Stimulated activated naive CD4-positive, alpha-beta T cell (primary cell): ENCODE results near the gene SLC12A8.

Experiments used
- DNase-seq, 6 experiments: peaks; one replicate each; lab custom pipeline; 2025; lab: John Stamatoyannopoulos, UW

The SLC12A8 gene

DNA sequence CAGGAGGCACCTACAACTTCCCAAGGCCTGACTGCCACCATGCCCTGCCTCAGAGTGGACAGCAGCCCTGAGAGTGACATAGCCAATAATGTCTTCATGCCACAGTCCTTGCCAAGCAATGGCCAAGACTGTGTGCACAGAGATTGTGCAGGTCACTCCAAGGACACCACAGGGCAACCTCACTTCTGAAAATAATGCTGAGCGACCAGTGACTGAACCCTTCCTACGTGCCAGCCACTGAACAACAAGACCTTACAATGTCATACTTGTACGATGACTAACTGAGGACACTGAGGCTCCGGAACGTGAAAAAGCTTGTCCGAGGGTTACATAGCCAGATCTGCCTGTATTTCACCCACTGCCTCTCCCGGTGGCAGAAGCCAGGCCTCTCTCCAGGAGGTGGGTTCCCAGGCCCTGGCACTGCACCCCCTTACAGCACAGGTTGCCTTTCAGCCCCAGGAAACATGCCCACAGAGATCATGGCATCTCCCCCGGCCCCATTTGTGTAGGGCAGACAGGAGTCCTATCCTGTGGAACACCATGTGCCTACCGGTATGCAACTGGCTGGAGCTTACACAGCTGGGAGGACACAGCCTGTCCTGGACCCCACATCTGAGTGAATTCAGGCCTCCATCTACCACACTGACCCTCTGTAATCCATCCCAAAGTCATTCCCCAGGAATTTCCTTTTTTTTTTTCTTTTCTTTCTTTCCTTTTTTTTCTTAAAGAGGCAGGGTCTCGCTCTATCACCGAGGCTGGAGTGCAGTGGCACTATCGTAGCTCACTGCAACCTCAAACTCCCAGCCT is 72.3 kb downstream of the SLC12A8 start:
- no peak for DNase-seq

DNA sequence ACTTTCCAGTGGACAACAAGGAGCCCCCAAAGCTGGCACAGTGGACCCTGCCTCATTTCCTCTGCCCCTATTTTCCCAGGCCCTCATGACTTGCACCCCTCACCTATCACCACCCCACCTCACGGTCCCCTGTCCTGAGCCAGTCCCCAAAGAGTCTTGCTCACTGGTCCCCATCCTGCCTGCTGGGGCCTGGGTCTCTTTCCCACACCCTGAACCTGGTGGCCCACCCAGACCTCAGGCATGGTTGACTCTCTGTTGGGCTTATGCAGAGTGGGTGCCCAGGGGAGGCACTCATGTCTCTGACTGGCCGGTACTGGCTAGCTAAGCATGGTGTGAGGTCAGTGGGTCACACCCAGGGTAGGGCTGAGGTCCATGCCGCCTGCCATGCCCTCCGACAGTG is 73.2 kb downstream of the SLC12A8 start:
- DNase-seq: no peak

DNA sequence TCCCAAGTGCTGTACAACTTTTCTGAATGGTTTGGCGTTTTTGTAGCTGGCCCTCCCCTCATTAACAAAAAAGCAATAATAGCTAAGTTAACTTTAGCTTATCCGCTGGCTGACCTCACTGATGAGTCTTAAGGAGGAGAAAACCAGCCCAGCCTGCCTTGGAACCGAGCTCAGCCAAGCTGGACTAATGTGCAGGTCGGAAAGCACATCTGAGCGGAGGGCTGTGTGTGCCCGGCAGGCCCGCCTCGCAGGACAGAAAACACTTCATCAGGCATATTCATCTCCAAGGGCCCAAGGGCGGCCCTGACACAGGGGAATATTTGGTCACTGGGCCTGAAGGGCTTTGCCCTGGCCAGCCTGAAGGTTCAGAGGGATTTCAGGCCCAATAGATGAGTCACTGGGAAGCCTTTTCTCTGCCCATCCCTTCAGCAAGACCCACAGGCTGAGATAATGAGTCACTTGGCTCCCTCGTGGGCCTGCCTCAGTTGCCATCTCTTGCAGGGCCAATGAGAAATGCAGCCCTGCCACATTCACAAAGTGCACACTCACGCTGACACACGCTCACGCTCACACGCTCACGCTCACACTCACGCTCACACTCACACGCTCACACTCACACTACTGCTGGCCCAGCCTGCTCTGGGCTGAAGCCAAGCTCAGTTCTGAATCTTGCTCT is 75.1 kb downstream of the SLC12A8 start:
- no peak for DNase-seq

DNA sequence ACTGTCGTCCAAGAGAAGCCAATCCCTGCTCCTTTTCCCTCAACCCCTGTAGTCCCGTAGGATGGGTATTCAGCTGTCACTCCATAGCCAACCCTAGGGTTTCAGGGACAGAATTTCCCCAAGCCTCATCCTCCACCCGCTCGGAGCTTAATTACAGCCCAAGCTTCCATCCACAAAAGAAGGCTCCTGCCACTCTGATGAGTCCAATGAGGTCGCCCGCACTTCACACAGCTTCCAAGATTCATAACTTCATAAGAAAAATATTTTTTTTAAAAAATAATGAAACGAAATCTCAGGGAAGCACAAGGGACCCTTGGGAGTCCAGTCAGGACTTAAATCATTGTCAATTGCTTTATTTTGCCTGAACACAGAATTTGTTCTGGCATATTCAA is 75.6 kb downstream of the SLC12A8 start:
- DNase-seq: no peak

DNA sequence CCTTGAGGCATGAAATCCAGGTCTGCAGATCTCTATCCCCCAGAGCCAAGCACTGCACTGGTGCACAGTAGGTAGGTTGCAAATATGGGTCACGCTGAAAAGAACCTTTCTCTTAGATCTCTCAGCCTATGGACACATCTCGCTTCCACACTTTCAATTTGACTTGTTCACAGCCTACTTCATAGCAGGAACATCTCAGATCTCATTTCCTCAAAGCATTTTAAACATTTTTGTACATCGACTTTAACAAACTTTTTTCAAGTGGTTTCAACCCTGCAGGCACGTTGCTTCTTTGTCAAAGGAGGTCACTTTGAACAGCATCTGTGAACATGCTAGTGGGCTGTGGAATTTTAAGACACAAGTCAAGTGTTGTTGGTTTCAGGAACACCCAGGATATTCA is 76.0 kb downstream of the SLC12A8 start:
- peak in 2 of 6 experiments; percentile 13 to 26 for DNase-seq

DNA sequence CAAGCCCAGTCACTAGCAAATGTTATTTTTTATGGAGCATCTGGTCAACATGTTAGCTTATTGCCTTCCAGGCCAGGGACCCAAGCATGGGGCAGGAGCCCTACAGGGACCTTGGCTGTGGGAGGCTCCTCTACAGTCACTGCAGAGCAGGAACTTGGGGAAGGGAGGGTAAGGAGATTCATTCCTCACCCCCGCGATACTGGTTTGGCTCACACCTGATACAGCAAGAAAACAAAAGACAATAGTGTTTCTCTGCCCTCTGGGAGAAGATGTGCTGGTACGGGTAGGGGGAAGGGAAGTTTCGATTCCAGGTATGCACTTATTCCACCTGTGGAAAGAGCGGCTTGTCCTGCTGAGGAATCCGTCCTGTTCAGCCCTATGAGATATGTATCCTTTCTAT is 77.6 kb downstream of the SLC12A8 start:
- DNase-seq: no peak

DNA sequence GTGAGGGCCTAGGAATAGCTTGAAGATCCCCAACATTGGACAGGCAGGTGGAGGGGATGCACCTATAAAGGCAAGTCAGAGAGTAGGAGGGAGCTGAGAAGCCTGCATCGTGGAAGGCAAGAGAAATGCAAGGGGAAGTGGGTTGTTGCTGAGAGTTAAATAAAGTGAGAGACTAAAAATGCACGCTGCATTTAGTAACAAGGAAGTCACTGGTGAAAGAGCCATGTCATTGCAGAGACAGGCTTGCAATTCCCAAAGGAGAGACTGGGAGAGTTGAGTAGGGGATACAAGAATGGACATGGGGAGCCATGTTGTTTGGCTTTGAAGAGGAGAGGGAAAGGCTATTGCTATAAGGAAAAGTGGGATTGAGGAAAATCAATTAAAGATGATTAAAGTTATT is 79.7 kb downstream of the SLC12A8 start:
- DNase-seq: peak in 1 of 6 experiments; percentile 6

DNA sequence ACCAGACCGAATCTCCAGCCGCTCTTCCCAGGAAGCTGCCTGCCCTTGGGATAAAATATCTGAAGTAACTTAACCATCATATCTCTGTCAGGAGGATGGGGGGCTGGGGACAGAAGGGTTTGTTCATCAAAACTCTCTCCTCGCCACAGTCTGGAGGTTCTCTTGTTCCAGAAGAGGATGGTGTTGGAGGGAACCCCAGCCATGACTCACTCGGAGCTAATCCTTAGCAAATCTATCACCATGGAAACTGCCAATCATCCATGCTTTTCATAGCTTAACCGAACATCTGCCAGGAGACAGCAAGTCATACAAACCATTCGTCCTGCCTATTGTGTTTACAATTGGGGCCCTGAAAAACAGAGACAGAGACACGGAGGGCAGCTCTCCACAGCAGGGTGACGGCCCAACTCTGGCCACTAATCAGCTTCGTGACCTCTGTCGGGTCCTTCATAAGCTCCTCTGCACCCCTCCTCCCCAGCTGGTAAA is 83.0 kb downstream of the SLC12A8 start:
- DNase-seq: no peak

DNA sequence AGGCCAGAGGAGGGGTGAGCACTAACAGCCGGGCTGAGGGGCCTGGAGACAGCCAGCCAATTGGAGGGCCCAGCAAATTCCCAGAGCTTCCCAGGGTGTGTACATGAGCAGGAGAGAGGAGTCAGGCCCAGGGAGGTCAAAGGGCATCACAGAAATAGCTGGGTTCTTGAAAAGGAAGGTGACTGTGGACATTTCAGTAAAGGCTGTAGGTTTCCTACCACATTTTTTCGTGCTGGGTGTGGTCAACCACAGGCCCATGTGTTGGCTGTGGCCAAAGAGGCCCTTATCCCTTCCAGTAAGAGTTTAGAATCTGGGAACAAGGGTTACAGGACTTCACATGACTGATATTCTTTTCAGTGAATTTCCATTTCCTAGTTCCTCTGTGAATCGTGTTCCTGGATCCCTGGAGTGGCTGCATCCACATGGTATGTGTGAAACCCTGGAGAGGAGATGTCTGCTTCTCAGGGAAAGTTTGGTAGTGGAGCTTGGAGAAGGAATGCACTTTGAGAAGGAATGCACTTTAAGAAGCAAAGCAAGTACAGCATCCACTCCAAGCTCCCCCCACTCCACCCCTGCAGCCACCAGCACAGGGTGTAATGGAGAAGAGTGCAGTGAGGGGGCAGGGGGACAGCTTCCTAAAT is 83.6 kb downstream of the SLC12A8 start:
- DNase-seq: no peak

DNA sequence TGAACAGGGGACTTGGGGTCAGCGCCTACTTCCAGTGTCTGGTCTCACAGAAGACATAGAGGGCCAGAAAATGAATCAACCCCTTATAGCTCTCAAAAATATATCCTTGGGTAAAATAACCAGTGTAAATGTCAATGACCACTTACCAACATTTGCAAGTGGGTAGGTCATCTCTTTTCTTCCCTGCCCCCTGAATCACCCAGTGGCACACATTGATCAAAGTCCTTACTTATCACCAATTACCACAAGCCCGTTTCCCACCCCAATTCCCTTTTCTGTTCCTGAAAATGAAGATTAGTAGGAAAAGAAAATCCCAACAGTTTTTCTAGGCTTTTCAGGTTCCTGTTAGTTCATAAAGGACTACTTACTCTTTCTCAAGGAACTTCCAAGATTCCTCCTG is 86.2 kb downstream of the SLC12A8 start:
- no peak for DNase-seq

DNA sequence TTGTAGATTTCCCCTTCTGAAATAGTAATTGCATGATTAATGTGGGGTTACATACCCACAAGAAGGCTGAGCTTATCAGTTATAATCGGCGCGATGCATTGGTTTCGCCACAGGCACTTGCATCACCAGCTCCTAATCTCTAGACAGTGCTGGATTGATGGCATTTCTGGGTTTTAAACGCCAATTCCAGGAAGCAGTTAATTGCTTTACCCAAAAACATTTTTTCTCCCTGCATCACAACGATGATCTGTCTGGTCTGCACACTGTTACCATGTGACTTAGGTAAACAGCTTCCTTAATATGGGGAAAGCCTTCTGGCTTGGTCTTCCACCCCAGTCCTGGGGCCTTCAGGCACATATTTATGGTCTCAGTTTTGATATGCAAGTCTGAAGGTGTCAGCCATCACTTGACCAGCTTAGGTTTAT is 86.7 kb downstream of the SLC12A8 start:
- no peak for DNase-seq

DNA sequence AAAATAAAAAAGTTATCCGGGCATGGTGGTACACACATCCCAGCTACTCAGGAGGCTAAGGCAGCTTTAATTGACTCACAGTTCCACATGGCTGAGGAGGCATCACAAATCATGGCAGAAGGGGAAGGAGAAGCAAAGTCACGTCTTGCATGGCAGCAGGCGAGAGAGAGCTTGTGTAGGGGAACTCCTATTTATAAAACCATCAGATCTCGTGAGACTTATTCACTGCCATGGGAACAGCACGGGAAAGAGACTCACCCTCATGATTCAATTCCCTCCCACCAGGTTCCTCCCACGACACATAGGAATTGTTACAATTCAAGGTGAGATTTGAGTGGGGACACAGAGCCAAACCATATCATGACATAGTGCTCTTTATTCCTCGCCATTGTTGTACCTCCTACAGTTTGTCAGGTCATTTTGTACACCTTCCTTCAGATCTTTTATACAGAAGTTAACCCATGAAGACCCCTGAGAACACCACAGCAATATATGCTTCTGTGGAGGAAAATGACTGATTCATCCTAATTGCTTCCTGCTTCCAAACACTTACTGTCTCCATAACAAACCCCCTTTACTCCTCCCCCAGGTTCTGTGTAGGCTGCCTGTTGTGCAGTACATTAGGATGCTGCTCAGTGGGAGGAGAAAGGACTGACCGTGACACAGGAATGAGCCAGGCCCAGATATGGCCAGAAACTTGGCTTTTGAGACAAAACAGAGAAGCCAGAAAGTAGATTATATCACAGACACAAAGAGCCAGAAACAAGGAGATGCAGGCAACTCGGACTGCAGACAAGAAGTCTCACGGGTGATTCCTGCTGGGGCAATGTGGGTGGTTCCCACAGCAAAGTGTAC is 88.9 kb downstream of the SLC12A8 start:
- DNase-seq: no peak

DNA sequence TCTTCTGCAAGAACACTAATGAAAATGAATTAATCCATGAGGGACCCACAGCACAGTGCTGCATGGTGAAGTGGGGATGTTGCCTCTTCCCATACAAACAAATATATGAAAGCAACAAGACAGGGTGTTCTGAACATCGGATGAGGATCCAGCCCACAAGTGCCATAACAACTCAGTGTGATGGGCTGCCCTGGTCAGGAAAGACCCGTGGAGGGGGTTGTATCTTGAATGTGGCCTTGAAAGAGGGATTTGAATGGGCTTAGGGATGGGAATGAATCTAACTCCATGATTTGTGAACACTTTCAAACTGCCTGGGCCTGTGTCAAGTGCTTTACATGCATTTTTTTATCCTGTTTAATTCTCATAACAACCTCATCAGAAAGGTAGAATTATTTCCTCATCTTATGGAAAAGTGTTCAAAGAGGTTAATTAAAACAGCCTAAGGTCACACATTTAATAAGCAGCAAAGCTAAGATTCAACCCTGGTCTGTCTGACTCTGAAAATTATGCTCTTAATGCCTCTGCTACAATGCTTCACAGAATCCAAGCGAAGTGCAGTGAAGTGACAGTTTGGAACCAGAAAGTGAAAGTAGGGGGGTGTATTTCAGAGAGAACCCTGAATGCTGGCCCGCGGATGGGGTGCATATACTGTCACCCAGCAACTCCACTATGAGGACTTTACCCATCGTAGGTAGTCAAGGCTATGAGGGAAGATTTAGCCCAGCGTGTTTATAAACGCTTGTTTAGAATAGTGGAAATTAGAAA is 91.1 kb downstream of the SLC12A8 start:
- peak in 2 of 6 experiments; percentile 38 to 48 for DNase-seq

DNA sequence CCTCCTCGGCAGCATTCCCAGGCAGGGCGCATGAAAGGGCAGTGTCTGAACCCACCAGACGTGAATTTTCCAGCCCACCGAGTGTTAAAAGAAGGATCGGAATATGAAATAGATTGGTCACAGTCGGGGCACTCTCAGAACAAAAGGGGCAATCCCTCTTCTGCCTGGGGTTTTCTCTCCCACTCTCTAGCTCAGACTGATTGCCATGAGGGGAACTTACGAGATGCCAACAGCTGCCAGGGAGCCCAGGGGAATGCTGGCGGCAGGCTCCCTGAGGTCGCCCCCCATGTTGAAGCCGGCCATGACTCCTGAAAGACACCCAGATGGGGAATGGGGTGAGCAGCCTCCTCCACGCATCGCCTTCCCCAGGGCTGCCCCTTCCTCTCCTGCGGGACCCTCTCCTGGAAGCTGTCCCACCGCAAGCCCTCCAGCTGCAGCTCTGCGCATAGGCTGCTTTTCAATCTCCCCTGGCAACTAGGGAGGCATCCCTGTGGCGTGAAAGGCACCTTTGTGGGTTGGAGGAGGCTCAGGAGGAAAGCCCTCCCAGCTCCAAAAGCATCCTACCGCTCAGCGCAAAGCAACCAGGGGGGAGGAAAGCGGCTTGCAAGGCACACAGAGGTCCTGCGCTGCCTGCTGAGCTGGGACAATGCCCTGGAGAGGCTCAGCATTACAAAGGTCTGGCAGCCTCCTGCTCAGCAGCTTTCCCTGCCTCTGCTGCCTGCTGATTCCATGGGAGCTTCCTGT is 92.0 kb downstream of the SLC12A8 start:
- DNase-seq: no peak

DNA sequence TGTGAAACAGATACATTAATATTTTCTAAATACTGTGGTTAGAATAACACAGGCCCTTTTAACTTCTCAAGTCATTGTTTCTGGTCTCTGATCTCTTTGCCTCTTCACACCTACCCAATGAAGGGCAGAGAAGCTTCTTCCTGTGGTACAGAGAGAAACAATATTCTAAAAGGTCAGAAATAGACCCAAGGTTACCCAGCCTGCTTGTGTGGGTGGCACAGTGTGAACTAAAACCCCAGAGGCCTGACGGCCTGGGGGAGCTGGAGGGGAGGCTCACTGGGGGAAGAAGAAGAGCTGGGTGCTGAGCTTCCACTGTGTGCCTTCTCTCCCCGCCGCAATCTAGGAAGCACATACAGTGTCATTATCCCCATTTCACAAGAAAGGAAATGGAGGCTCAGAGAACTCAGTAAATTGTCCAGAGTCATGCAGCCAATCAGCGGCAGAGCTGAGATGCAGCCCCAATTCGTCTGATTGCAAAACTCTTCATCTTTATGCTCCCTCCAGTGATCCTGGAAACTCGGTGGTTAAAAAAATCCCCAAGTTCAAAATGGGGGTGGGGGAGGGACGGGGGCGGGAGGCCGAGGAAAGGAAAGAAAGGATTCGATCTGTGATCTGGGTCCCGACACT is 92.7 kb downstream of the SLC12A8 start:
- DNase-seq: peak in 1 of 6 experiments; percentile 33

DNA sequence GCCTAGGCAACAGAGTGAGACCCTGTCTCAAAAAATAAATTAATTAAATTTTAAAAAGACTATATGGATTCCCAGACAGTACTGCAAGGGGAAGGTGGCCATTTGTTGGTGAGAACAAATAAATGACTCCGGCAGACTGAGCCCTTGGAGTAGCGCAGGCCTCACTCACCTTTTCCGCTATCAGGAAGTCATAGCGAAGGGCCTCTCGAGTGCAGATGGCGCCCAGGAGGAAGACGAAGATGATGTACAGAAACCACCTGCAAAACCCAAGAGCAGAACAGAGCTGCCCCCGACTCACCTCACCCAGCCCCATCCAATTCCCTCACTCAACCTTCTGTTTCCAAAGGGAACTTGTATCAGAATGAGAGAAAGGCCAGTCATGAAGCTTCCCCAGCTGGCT is 93.9 kb downstream of the SLC12A8 start:
- DNase-seq: no peak

DNA sequence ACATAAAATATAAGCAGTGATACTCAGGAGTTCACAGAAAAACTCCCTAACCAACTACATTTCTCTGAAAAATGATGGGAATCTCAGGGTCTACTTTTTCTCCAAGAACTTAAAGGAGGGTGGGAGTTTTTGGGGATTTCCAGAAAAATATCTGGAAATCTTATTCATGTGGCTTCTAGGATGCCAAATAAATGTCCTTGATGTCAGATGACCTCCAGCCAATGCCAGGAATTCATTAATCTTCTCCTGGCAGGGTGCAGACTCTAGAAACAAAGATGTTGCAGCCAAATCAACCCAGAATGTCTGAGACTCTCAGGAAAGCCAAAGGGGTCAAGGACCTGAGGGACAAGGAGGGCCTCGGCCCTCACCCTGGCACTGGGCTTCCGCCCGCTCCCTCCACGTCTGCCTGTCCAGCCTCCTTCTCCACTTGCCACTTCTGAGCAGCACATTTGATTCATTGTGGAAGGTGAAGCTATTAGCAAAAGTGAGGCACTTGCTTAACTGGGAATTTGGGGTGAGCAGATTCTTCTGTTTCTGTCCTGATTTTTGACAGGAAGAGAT is 94.8 kb downstream of the SLC12A8 start:
- DNase-seq: no peak

DNA sequence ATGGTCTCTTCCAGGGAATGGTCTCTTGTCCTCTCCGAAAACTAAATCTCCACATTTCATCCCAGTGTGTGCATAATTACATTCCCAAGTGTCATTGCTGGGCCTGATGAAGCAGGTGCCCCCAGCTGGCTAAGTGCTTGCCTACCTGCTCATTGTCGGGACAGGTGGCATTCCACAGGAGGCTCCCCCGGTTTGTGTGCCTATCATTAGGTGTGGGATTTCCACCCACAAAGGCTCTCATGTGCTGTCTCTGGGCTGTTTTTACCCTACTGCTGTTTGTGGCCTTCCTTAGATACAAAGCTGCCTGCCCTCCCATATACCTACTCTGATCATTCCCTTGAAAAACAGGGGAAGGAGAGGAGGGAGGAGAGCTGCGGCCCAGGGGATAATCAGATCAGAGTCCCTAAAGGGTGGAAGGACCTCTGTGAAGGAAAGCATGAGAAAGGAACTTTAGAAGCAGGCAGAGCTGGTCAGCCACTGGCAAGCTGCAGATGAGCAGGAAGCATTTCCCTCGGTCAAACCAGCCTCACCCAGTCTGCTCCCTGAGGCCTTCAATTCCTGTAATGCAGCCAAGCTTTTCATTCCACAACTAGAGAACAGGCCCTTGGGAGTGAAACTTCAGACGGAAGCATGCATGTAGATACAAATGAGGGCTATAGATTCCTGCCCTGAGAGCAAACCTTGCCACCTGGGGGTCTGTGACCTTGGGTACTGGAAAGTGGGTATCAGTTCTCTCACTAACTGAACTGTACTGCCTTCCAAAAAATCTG is 96.1 kb downstream of the SLC12A8 start:
- DNase-seq: no peak

DNA sequence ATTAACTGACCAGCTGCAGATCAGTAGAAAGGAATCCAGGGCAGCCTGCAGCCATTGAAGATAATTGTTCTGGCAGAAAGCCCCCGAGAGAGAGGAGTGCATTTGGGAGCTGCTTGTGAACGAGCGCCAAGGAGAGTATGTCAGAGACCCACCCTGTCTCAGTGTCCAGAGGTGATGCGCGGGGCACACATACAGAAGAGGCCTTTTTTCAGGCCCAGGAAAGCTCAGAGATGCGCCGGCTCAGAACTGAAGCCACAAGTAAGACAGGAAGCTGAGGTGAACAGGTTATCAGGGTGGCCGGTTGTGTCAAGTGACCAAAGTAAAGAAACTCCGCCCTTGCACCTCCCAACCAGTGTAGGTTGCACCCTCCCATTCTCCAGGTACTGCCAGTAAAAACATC is 96.9 kb downstream of the SLC12A8 start:
- no peak for DNase-seq
